ENCODE measurements around the gene ITIH5.

The ITIH5 gene

GRCh38 chr10:7598771-7599170, 68.0 kb downstream of the ITIH5 start:
- no peak overlapping the region for H3K4me3 ChIP-seq (ENCODE audit: control insufficient read depth, low read depth, low read length)
- TF ChIP-seq CTCF (conservative IDR thresholded peaks at IDR 0.05; ENCODE audit: control insufficient read depth, insufficient read depth, low read depth, low read length) = no peak
- no peak for DNase-seq (ENCODE audit: low read depth)

GRCh38 chr10:7596356-7596755, 70.4 kb downstream of the ITIH5 start:
- DNase-seq (ENCODE audit: low read depth) = no peak
- no peak overlapping the region for H3K4me3 ChIP-seq (ENCODE audit: control insufficient read depth, low read depth, low read length)
- no peak for TF ChIP-seq CTCF (conservative IDR thresholded peaks at IDR 0.05; ENCODE audit: control insufficient read depth, insufficient read depth, low read depth, low read length)

- TF ChIP-seq CTCF (conservative IDR thresholded peaks at IDR 0.05; ENCODE audit: control insufficient read depth, insufficient read depth, low read depth, low read length) = no peak
- no peak for DNase-seq (ENCODE audit: low read depth)
Measured at GRCh38 chr10:7593905-7594304, 72.9 kb downstream of the ITIH5 start.

GRCh38 chr10:7593063-7593462, 73.7 kb downstream of the ITIH5 start:
- no peak for DNase-seq (ENCODE audit: low read depth)
- TF ChIP-seq CTCF (conservative IDR thresholded peaks at IDR 0.05; ENCODE audit: control insufficient read depth, insufficient read depth, low read depth, low read length) = no peak

More at GRCh38 chr10:7593905-7594304, 72.9 kb downstream of the ITIH5 start:
- H3K4me3 ChIP-seq (ENCODE audit: control insufficient read depth, low read depth, low read length) = no peak overlapping the region

GRCh38 chr10:7592627-7593026, 74.1 kb downstream of the ITIH5 start:
- no peak for TF ChIP-seq CTCF (conservative IDR thresholded peaks at IDR 0.05; ENCODE audit: control insufficient read depth, insufficient read depth, low read depth, low read length)
- DNase-seq (ENCODE audit: low read depth) = no peak
- no peak overlapping the region for H3K4me3 ChIP-seq (ENCODE audit: control insufficient read depth, low read depth, low read length)

More at GRCh38 chr10:7593063-7593462, 73.7 kb downstream of the ITIH5 start:
- no peak overlapping the region for H3K4me3 ChIP-seq (ENCODE audit: control insufficient read depth, low read depth, low read length)

GRCh38 chr10:7590271-7590670, 76.5 kb downstream of the ITIH5 start:
- DNase-seq (ENCODE audit: low read depth) = no peak
- H3K4me3 ChIP-seq (ENCODE audit: control insufficient read depth, low read depth, low read length) = no peak overlapping the region
- no peak for TF ChIP-seq CTCF (conservative IDR thresholded peaks at IDR 0.05; ENCODE audit: control insufficient read depth, insufficient read depth, low read depth, low read length)

- no peak for TF ChIP-seq CTCF (conservative IDR thresholded peaks at IDR 0.05; ENCODE audit: control insufficient read depth, insufficient read depth, low read depth, low read length)
- H3K4me3 ChIP-seq (ENCODE audit: control insufficient read depth, low read depth, low read length) = no peak overlapping the region
- no peak for DNase-seq (ENCODE audit: low read depth)
Measured at GRCh38 chr10:7589748-7590147, 77.0 kb downstream of the ITIH5 start.

Measured in fibroblast of mammary gland (primary cell).